ENCODE data around the gene CHKB.

- TF ChIP-seq CTCF (tag by site-specific recombination; IDR thresholded peaks at IDR 0.05) (no peak), REST (tag by site-specific recombination; IDR thresholded peaks at IDR 0.05) (no peak), TRIM28 (IDR thresholded peaks at IDR 0.05; ENCODE audit: borderline replicate concordance, low read length) (no peak)
Measured at GRCh38 chr22:50551160-50551752, 31.4 kb downstream of the CHKB start.
